Transverse colon (tissue), 4 donors: Measurements from ENCODE around the gene EFR3B. TPM values are rescaled to one million over a fixed set of nuclear protein-coding genes. Genes with fewer than 3 reads are reported as not detected.

Experiments used
- DNase-seq: peaks from one replicate; pipeline ENCODE4 v3.0.0-alpha.2; 2019
- H3K27ac ChIP-seq, 4 donors: fragments of 200-600 bp; sonication (generic); 2 replicates each; pipeline ENCODE4 v1.5.1; 2016 to 2018; ENCODE audit warnings: inconsistent platforms in 4 of 4
- H3K27me3 ChIP-seq: fragments of 200-600 bp; sonication (generic); 2 replicates; pipeline ENCODE4 v1.5.1; 2017; ENCODE audit warnings: inconsistent platforms
- H3K36me3 ChIP-seq, 4 donors: fragments of 200-600 bp; sonication (generic); 2 replicates each; pipeline ENCODE4 v1.5.1; 2017 to 2019; ENCODE audit warnings: inconsistent platforms in 4 of 4
- H3K4me1 ChIP-seq, 4 donors: fragments of 200-600 bp; sonication (generic); 2 replicates each; pipeline ENCODE4 v1.5.1; 2017 to 2020; ENCODE audit warnings: inconsistent platforms in 4 of 4
- H3K4me3 ChIP-seq, 4 donors: fragments of 200-600 bp; sonication (generic); 1 replicate in 1 of 4; 2 replicates in 3 of 4; pipeline versions ENCODE4 v1.5.1 to v1.6.1; 2017 to 2019; ENCODE audit warnings: inconsistent platforms in 4 of 4
- H3K9me3 ChIP-seq, 2 donors: fragments of 200-600 bp; sonication (generic); 2 replicates each; pipeline ENCODE4 v1.5.1; 2017 to 2019; ENCODE audit warnings: inconsistent platforms in 2 of 2
- EP300 ChIP-seq: sonication (generic); formaldehyde crosslinking; IDR thresholded peaks from one replicate; pipeline ENCODE4 v1.6.1; 2017; ENCODE audit warnings: antibody characterized with exemption, low read depth
- POLR2A ChIP-seq: fragments of 450-650 bp; IDR thresholded peaks from one replicate; pipeline ENCODE4 v1.6.1; 2016; ENCODE audit warnings: antibody characterized with exemption, mild to moderate bottlenecking, moderate library complexity
- POLR2AphosphoS5 ChIP-seq, 3 donors: sonication (generic); formaldehyde crosslinking; IDR thresholded peaks; one replicate each; pipeline ENCODE4 v1.6.1; 2016; ENCODE audit warnings: antibody characterized with exemption in 3 of 3
- WGBS, 2 donors: methylation state at CpG; one replicate each; pipeline ENCODE4 v1.1.5; 2018; ENCODE audit warnings: low coverage in 1 of 2; 5-methylcytosine and 5-hydroxymethylcytosine counted together
- in situ Hi-C, 4 donors: fragments of 200-750 bp; cut with MboI; loops; one replicate each; pipeline versions ENCODE4 v1.15.0 to v1.15.1; 2017; ENCODE audit warnings: low sequenced_read_pairs in 3 of 4, low pct_ligation_motif_present in 1 of 4, low pct_unique_long_range_greater_than_20kb in 1 of 4
- intact Hi-C: fragments of 100-400 bp; cut with DNase I; formaldehyde crosslinking; loops from one replicate; pipeline ENCODE4 v1.15.1; 2023; ENCODE audit warnings: low total_unique reads
- total RNA-seq, 4 donors: library from RNA; depleted of rRNA; stranded (reverse); fragments of >200 nt; gene quantifications; one replicate each; pipeline ENCODE4 v1.1.0, GENCODE V29; 2016
- TF ChIP-seq, protein P1 (sequence below), 5 experiments: fragments of 200-600 bp in 3 of 5; fragments of 450-650 bp in 2 of 5; sonication (generic) in 3 of 5; IDR thresholded peaks; 1 replicate in 2 of 5; 2 replicates in 3 of 5; pipeline ENCODE4 v1.5.1; 2016 to 2017; ENCODE audit warnings: antibody characterized with exemption in 5 of 5, inconsistent platforms in 3 of 5, mild to moderate bottlenecking in 2 of 5, moderate library complexity in 1 of 5

The EFR3B gene
- total RNA-seq, 4 donors from 2014 or later, result under 0.01 to 1.4 (median 0.70) TPM

- Histone ChIP-seq H3K4me1 (no peaks in the 10 kb centered on the region), H3K27me3 (no peaks in the 10 kb centered on the region), H3K9me3 (no peaks in the 10 kb centered on the region), H3K27ac (no peak overlapping the region), H3K36me3 (no peaks in the 10 kb centered on the region), H3K4me3 (no peak overlapping the region)
- WGBS, 2 donors, result 77% methylated on average over 11 of the region's 11 CpGs; no CpG with 5 or more reads in 1 of the 2 donors
- intact Hi-C loops (no loop called here), in situ Hi-C loops (no loop called here)
- DNase-seq, result no peak
- no peak for TF ChIP-seq POLR2AphosphoS5 (IDR thresholded peaks at IDR 0.05)
- TF ChIP-seq POLR2A, result no peak
- TF ChIP-seq, protein P1, sequence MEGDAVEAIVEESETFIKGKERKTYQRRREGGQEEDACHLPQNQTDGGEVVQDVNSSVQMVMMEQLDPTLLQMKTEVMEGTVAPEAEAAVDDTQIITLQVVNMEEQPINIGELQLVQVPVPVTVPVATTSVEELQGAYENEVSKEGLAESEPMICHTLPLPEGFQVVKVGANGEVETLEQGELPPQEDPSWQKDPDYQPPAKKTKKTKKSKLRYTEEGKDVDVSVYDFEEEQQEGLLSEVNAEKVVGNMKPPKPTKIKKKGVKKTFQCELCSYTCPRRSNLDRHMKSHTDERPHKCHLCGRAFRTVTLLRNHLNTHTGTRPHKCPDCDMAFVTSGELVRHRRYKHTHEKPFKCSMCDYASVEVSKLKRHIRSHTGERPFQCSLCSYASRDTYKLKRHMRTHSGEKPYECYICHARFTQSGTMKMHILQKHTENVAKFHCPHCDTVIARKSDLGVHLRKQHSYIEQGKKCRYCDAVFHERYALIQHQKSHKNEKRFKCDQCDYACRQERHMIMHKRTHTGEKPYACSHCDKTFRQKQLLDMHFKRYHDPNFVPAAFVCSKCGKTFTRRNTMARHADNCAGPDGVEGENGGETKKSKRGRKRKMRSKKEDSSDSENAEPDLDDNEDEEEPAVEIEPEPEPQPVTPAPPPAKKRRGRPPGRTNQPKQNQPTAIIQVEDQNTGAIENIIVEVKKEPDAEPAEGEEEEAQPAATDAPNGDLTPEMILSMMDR (IDR thresholded peaks at IDR 0.05), result no peak
- TF ChIP-seq EP300, result no peak
These were observed 47.9 kb downstream of the EFR3B start for GRCh38 chr2:25089605-25090315.

DNA sequence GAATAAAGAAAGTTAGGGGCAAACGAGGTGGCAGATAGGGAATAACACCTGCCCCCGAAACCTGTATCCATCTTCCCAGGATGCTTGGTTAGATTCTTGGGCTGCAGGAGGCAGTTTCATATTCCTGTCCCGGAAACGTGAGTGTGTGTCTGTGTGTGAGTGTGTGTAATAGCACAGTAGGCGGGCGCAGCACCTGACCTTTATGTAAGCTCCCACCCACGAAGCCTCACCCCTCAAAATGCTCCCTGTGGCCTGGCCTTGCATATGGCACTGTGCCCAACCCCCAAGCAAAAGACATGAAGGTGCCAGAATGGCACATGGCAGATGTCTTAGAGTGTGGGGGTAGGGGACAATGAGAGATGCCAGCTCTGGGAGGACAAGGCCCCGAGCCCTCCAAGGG is 48.9 kb downstream of the EFR3B start:
- TF ChIP-seq, protein P1 (IDR thresholded peaks at IDR 0.05), result no peak
- TF ChIP-seq POLR2A (no peak), POLR2AphosphoS5 (IDR thresholded peaks at IDR 0.05) (no peak), EP300 (no peak)

GRCh38 chr2:25091265-25091664 is 49.4 kb downstream of the EFR3B start:
- no peaks in the 10 kb centered on the region for H3K4me1 ChIP-seq
- no peak overlapping the region for H3K27ac ChIP-seq
- in situ Hi-C loops (no loop called here), intact Hi-C loops (no loop called here)
- 90 to 94% methylated on average over 3 to 8 of the region's 8 CpGs for WGBS, 2 donors
- no peak overlapping the region for H3K4me3 ChIP-seq
- TF ChIP-seq POLR2A, result no peak
- H3K9me3 ChIP-seq, result no peaks in the 10 kb centered on the region
- no peak for DNase-seq
- no peaks in the 10 kb centered on the region for H3K36me3 ChIP-seq
- H3K27me3 ChIP-seq, result no peaks in the 10 kb centered on the region

More for the DNA sequence above, 48.9 kb downstream of the EFR3B start:
- intact Hi-C loops (no loop called here), in situ Hi-C loops (no loop called here)
- H3K27ac ChIP-seq, result no peak overlapping the region
- H3K4me3 ChIP-seq, result no peak overlapping the region
- WGBS, 2 donors, result 60 to 80% methylated on average over 1 to 8 of the region's 8 CpGs
- H3K9me3 ChIP-seq, result no peaks in the 10 kb centered on the region
- H3K27me3 ChIP-seq, result no peaks in the 10 kb centered on the region
- no peaks in the 10 kb centered on the region for H3K4me1 ChIP-seq
- no peak for DNase-seq
- H3K36me3 ChIP-seq, result no peaks in the 10 kb centered on the region

- DNase-seq, result no peak
- Histone ChIP-seq H3K9me3 (no peaks in the 10 kb centered on the region), H3K27me3 (no peaks in the 10 kb centered on the region), H3K27ac (peak overlapping the region; percentile 5 to 60 (median 34)), H3K4me3 (no peak overlapping the region), H3K36me3 (no peaks in the 10 kb centered on the region), H3K4me1 (peaks cover 0 to 9% (median 3%) of the 10 kb centered on the region in 4 donors)
- no peak for TF ChIP-seq EP300
- no peak for TF ChIP-seq POLR2AphosphoS5 (IDR thresholded peaks at IDR 0.05)
- TF ChIP-seq, protein P1 (IDR thresholded peaks at IDR 0.05), result no peak
- TF ChIP-seq POLR2A, result no peak
- intact Hi-C loops, result no loop called here
- in situ Hi-C loops, result no loop called here
- WGBS, 2 donors, result 97% methylated on average over 2 of the region's 2 CpGs; no CpG with 5 or more reads in 1 of the 2 donors
These were observed 56.2 kb downstream of the EFR3B start for GRCh38 chr2:25098056-25098455.
